Endodermal cell (in vitro differentiated cells): ENCODE results near the gene SNAPC1. TPM values are rescaled to one million over a fixed set of nuclear protein-coding genes. Genes with fewer than 3 reads are reported as not detected.
"Not testable (repeated sequence)": the region's sequence is repeated elsewhere in the genome, so short reads cannot be mapped to it uniquely, and the experiment has no call there.

ENCODE experiments used
- DNase-seq: peaks from one replicate; pipeline ENCODE4 v3.0.0-alpha.2; 2017
- H3K27ac ChIP-seq: 2 replicates; pipeline ENCODE4 v1.5.1; 2013; ENCODE audit warnings: mild to moderate bottlenecking, low read depth, low read length, moderate library complexity
- H3K27me3 ChIP-seq: 2 replicates; pipeline ENCODE4 v1.6.1; 2013; ENCODE audit warnings: mild to moderate bottlenecking, low read length, moderate library complexity; ENCODE audit not compliant: insufficient read depth, control insufficient read depth, poor library complexity, severe bottlenecking
- H3K36me3 ChIP-seq: 2 replicates; pipeline ENCODE4 v1.7.0; 2013; ENCODE audit warnings: mild to moderate bottlenecking, low read length, moderate library complexity; ENCODE audit not compliant: control insufficient read depth, insufficient read depth
- H3K4me1 ChIP-seq: one replicate; pipeline ENCODE4 v1.7.0; 2013; ENCODE audit warnings: low read length; ENCODE audit not compliant: control insufficient read depth, insufficient read depth
- H3K4me3 ChIP-seq: 2 replicates; pipeline ENCODE4 v1.5.1; 2013; ENCODE audit warnings: mild to moderate bottlenecking, low read length, moderate library complexity
- H3K9ac ChIP-seq: 2 replicates; pipeline ENCODE4 v1.6.1; 2013; ENCODE audit warnings: mild to moderate bottlenecking, low read length, moderate library complexity; ENCODE audit not compliant: poor library complexity, severe bottlenecking; ENCODE audit errors: extremely low read depth
- H3K9me3 ChIP-seq: 2 replicates; pipeline ENCODE4 v1.6.1; 2013; ENCODE audit warnings: mild to moderate bottlenecking, low read length, moderate library complexity; ENCODE audit not compliant: control insufficient read depth
- H3K27ac Mint-ChIP-seq: 2 replicates; pipeline ENCODE4 v1.8.0; 2020; ENCODE audit warnings: mixed read lengths
- H3K27me3 Mint-ChIP-seq: 2 replicates; pipeline ENCODE4 v1.8.0; 2021; ENCODE audit warnings: mild to moderate bottlenecking, mixed read lengths; ENCODE audit not compliant: insufficient read depth
- H3K36me3 Mint-ChIP-seq: 2 replicates; pipeline ENCODE4 v1.8.0; 2020; ENCODE audit warnings: low read depth, mixed read lengths
- H3K4me1 Mint-ChIP-seq: 2 replicates; pipeline ENCODE4 v1.8.0; 2020; ENCODE audit warnings: mixed read lengths
- H3K4me3 Mint-ChIP-seq: 2 replicates; pipeline ENCODE4 v1.8.0; 2020; ENCODE audit warnings: mild to moderate bottlenecking, moderate library complexity, mixed read lengths
- H3K9me3 Mint-ChIP-seq: 2 replicates; pipeline ENCODE4 v1.8.0; 2020; ENCODE audit warnings: mild to moderate bottlenecking, mixed read lengths
- CTCF ChIP-seq: fragments of 200-600 bp; sonication (generic); conservative IDR thresholded peaks from 2 replicates; pipeline ENCODE4 v1.5.0; 2021; ENCODE audit warnings: antibody characterized with exemption, mild to moderate bottlenecking
- WGBS, 2 experiments: methylation state at CpG; one replicate each; pipeline versions ENCODE4 v1.1.5 to v1.1.7; 2013; ENCODE audit warnings: missing lambda C conversion rate in 2 of 2, mixed read lengths in 1 of 2; ENCODE audit not compliant: insufficient coverage in 1 of 2, insufficient read length in 1 of 2; 5-methylcytosine and 5-hydroxymethylcytosine counted together
- total RNA-seq, 2 donors: library from RNA; stranded (reverse); fragmentation: NEBNext Ultra II Directional in 1 of 2; extraction: Animal tissue kit (Norgen Biotek cat#: 25700) in 1 of 2; gene quantifications; 2 replicates in 1 of 2; 3 replicates in 1 of 2; pipeline ENCODE4 v1.2.1, GENCODE V29; 2021

Gene SNAPC1
- total RNA-seq, 2 donors from 2014 or later, result 8.6 to 21.6 TPM

GRCh38 chr14:61744238-61744637, 18.0 kb upstream of the SNAPC1 start:
- no peaks in the 10 kb centered on the region for H3K9me3 Mint-ChIP-seq
- H3K27me3 ChIP-seq, result no peaks in the 10 kb centered on the region
- no peak for DNase-seq
- H3K9me3 ChIP-seq, result no peaks in the 10 kb centered on the region
- H3K4me1 Mint-ChIP-seq, result peaks cover 5% of the 10 kb centered on the region
- H3K36me3 Mint-ChIP-seq, result peaks cover 63% of the 10 kb centered on the region
- no peak overlapping the region for H3K9ac ChIP-seq
- no peak for TF ChIP-seq CTCF
- H3K27ac Mint-ChIP-seq, result no peak overlapping the region
- H3K4me1 ChIP-seq, result no peaks in the 10 kb centered on the region
- peaks cover 98% of the 10 kb centered on the region for H3K36me3 ChIP-seq
- no peak overlapping the region for H3K4me3 Mint-ChIP-seq
- no peak overlapping the region for H3K4me3 ChIP-seq
- H3K27ac ChIP-seq, result no peak overlapping the region
- 99% methylated on average over 4 of the region's 5 CpGs; no CpG with 5 or more reads in 1 of the 2 experiments for WGBS, 2 experiments
- H3K27me3 Mint-ChIP-seq, result no peaks in the 10 kb centered on the region

GRCh38 chr14:61746346-61746745, 15.9 kb upstream of the SNAPC1 start:
- peaks cover 53% of the 10 kb centered on the region for H3K36me3 Mint-ChIP-seq
- not testable (repeated sequence) for H3K9me3 Mint-ChIP-seq, H3K27me3 Mint-ChIP-seq, H3K4me1 ChIP-seq, DNase-seq, H3K4me3 ChIP-seq, H3K9me3 ChIP-seq, H3K9ac ChIP-seq, H3K27me3 ChIP-seq, H3K27ac ChIP-seq, H3K27ac Mint-ChIP-seq, H3K4me3 Mint-ChIP-seq
- 95% methylated on average over 3 of the region's 3 CpGs; no CpG with 5 or more reads in 1 of the 2 experiments for WGBS, 2 experiments
- peaks cover 89% of the 10 kb centered on the region for H3K36me3 ChIP-seq
- H3K4me1 Mint-ChIP-seq, result peaks cover 21% of the 10 kb centered on the region

- Histone ChIP-seq H3K9ac (no peak overlapping the region), H3K4me3 (no peak overlapping the region), H3K9me3 (no peaks in the 10 kb centered on the region), H3K27ac (no peak overlapping the region), H3K36me3 (peaks cover 84% of the 10 kb centered on the region), H3K27me3 (no peaks in the 10 kb centered on the region), H3K4me1 (peaks cover 7% of the 10 kb centered on the region)
- Mint-ChIP-seq H3K4me3 (no peak overlapping the region), H3K27ac (no peak overlapping the region), H3K27me3 (no peaks in the 10 kb centered on the region), H3K9me3 (no peaks in the 10 kb centered on the region), H3K4me1 (peaks cover 21% of the 10 kb centered on the region), H3K36me3 (peaks cover 50% of the 10 kb centered on the region)
- DNase-seq, result no peak
- no peak for TF ChIP-seq CTCF
These were observed 15.3 kb upstream of the SNAPC1 start for GRCh38 chr14:61746881-61747280.

- H3K27ac Mint-ChIP-seq, result no peak overlapping the region
- H3K9me3 Mint-ChIP-seq, result no peaks in the 10 kb centered on the region
- H3K27me3 ChIP-seq, result no peaks in the 10 kb centered on the region
- no peak overlapping the region for H3K4me3 Mint-ChIP-seq
- no peak for DNase-seq
- H3K4me1 Mint-ChIP-seq, result peaks cover 21% of the 10 kb centered on the region
- peaks cover 47% of the 10 kb centered on the region for H3K36me3 Mint-ChIP-seq
- WGBS, 2 experiments, result 100% methylated on average over 2 of the region's 3 CpGs; no CpG with 5 or more reads in 1 of the 2 experiments
- no peak for TF ChIP-seq CTCF
- H3K4me1 ChIP-seq, result peaks cover 7% of the 10 kb centered on the region
- H3K36me3 ChIP-seq, result peaks cover 79% of the 10 kb centered on the region
- no peak overlapping the region for H3K4me3 ChIP-seq
- H3K9me3 ChIP-seq, result no peaks in the 10 kb centered on the region
- H3K27ac ChIP-seq, result no peak overlapping the region
- no peak overlapping the region for H3K9ac ChIP-seq
- H3K27me3 Mint-ChIP-seq, result no peaks in the 10 kb centered on the region
These were observed 14.9 kb upstream of the SNAPC1 start for GRCh38 chr14:61747342-61747741.
